Pulmonary artery endothelial cell (primary cell): ENCODE measurements around the gene AGPAT1. TPM values are rescaled to one million over a fixed set of nuclear protein-coding genes. Genes with fewer than 3 reads are reported as not detected.

Source experiments
- DNase-seq: peaks from one replicate; pipeline ENCODE4 v3.0.0-alpha.2; 2011; ENCODE audit warnings: low read depth, low spot score
- total RNA-seq: library from RNA; depleted of rRNA; stranded (reverse); fragments of >200 nt; gene quantifications from 2 replicates; pipeline ENCODE4 v1.2.3, GENCODE V29; 2014

The AGPAT1 gene
- total RNA-seq, 1 donor from 2014 or later: 8.3 TPM

GRCh38 chr6:32171234-32171633 is 4.7 kb downstream of the AGPAT1 start:
- no peak for DNase-seq

DNA sequence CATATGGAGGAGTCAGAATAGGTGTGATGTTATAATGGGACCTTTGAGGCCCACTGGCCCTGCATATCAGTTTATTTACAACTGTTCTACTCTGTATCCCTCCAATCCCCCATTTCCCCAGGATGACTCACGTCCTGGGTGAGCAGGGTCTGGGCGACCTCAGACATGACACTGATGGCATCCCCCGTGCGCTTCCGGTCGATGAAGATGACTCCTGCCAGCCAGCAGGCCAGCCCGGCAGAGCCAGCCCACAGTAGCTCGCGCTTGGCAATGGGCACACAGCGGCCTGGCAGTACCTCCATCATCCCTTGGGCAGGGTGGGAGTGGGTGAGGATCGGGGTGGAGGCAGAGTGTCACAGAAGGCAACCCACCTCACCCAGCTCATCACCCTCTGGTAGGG is 5.6 kb downstream of the AGPAT1 start:
- DNase-seq: no peak

GRCh38 chr6:32168807-32169591 is 6.9 kb downstream of the AGPAT1 start:
- no peak for DNase-seq

- no peak for DNase-seq
These were observed 7.5 kb downstream of the AGPAT1 start for GRCh38 chr6:32168350-32168749.

GRCh38 chr6:32167761-32168262 is 8.1 kb downstream of the AGPAT1 start:
- no peak for DNase-seq

DNA sequence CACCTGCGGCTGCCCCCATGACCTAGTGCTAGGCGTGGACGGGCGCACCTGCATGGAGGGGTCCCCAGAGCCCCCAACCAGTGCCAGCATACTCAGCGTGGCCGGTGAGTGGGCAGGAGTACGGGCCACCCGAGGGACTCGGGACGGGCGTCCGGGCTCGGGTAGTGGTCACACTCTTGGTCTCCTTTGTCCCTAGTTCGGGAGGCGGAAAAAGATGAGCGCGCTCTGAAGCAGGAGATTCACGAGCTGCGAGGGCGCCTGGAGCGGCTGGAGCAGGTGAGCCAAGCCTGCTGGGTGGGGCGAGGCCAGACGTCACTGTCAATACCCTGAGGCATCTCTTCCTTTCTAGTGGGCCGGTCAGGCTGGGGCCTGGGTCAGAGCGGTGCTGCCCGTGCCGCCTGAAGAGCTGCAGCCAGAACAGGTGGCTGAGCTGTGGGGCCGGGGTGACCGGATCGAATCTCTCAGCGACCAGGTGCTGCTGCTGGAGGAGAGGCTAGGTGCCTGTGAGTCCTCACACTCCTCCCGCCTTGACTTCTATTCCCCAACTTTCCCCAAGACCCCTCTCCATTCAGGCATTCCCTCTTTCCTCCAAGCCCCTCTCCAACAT is 8.6 kb downstream of the AGPAT1 start:
- DNase-seq: no peak

DNA sequence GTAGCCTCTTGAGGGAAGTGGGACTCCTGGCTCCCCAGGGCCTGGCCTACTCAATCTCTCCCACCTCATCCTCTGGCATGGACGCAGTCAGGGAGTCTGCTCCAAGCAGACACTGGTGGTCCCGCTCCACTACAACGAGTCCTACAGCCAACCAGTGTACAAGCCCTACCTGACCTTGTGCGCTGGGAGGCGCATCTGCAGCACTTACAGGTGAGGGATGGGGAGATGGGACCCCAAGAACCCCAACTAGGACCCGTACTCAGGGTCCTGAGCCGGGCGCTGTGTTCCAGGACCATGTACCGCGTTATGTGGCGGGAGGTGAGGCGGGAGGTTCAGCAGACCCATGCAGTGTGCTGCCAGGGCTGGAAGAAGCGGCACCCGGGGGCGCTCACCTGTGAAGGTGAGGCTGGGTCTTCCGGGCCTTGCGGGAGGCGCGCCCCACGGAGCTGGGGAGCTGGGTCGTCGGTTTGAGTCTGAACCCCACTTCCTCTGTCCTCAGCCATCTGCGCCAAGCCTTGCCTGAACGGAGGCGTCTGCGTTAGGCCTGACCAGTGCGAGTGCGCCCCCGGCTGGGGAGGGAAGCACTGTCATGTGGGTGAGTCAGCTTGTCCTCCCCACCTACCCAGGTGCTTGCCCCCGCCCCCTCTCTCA is 9.3 kb downstream of the AGPAT1 start:
- no peak for DNase-seq

DNA sequence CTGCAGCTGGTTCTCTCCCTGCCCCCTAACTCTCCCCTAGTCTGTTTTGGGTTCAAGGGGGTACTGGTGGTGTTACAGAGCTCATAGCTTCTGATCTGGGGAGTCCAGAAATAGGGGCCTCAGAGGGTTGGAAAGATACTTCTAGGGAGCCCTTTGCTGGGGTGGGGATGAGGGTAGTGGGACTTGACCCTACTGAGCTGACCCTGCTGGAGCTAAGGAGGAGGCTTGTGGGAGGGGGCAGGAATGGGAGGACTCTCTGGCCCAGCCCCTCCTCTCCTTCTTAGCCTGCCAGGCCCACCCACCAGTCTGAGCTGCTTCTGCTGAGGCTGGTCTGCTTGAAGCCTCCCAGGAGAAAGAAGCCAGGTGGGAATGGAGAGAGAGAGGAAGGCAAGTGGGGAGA is 11.6 kb downstream of the AGPAT1 start, which contains the start of gene EGFL8:
Gene EGFL8 (plus strand): TSS at position 301 of the 400 bp plus-strand sequence. CDS start 1,571 bp downstream, outside the sequence.
- no peak for DNase-seq

- no peak for DNase-seq
These were observed 12.2 kb downstream of the AGPAT1 start for GRCh38 chr6:32163559-32164258.

GRCh38 chr6:32158052-32158451 is 17.8 kb downstream of the AGPAT1 start:
- no peak for DNase-seq

DNA sequence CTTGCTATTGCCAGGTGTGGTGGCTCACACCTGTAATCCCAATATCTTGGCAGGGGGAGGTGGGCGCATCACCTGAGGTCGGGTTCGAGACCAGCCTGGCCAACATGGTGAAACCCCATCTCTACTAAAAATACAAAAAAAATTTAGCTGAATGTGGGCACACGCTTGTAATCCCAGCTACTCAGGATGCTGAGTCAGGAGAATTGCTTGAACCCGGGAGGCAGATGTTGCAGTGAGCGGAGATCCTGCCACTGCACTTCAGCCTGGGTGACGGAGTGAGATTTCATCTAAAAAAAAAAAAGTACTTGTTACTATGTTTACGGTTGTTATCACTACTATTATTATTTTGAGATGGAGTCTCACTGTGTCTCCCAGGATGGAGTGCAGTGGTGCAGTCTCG is 19.0 kb downstream of the AGPAT1 start:
- DNase-seq: no peak

DNA sequence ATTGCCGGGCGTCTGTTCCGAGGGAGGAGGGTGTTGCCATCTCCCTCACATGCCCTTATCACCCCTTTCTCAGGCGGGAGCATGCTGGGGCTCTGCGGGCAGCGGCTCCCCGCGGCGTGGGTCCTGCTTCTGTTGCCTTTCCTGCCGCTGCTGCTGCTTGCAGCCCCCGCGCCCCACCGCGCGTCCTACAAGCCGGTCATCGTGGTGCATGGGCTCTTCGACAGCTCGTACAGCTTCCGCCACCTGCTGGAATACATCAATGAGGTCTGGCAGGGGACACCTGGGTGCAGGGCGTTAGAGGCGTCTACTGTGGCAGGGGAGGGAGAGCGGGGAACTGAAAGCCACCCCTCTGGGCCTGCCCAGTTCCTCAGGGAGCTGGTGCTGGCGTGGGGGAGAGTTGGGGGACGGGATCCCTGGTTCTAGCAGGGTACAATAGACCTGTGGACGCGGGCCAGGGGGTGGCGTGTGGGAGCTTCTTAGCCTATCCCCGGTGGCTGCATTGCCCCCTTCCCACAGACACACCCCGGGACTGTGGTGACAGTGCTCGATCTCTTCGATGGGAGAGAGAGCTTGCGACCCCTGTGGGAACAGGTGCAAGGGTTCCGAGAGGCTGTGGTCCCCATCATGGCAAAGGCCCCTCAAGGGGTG is 21.2 kb downstream of the AGPAT1 start:
- DNase-seq: no peak

DNA sequence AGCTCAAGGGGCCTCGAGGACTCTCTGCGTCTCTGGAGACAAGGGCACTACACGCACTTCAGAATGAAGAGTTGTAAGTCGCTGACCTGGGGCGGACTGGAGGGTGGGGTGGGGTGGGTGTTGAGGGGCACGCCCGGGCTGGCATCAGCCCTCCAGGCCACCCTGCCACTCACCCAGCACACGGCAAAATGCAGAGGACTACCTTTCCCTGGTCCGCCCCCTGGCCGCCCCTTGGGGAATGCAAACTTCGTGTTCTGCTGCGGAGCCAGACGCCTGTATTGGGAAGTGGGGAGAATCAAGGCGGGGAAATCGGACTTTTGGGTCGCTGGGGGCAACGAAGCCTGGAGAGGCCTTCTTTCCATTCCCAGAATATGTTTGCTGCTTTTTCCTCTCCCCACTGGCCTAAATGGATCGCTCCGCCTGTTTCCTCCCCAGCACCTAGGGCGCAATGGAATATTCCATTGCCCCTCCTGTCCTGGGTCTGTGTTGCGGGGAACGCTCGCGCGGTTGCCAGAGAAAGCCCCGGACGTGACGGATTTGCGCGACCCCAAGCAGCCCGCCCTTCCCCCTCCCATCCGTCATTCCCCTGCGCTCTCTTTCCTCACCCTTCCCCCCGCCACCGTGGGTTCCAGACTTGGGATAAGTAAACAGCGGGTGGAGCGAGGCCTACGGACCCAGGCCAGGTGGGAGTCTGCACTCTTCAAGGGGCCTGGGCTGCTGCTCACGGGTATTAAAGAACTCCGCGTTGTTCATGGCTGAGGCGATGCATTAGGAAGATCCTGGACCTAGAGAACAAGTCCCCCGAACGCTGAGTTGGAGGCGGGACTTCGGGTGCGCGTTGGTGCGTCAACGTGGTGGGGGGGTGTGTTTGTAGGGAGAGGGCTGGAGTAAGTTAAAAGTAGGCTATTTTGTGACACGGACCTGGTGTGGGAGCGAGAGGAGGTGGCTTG is 22.0 kb downstream of the AGPAT1 start, which contains the start of gene PPT2:
Gene PPT2 (plus strand): TSS at position 578 of the 950 bp plus-strand sequence. CDS start 454 bp downstream, outside the sequence.
- DNase-seq: peak; percentile 78

GRCh38 chr6:32152769-32153563 is 22.9 kb downstream of the AGPAT1 start:
- DNase-seq: no peak

GRCh38 chr6:32151863-32152768 is 23.8 kb downstream of the AGPAT1 start, which contains the start of gene PRRT1:
Gene PRRT1, minus strand, starts transcription at chr6:32151939. Its CDS starts 112 bp downstream, at chr6:32151827.
- DNase-seq: no peak

- DNase-seq: no peak
These were observed 24.6 kb downstream of the AGPAT1 start for GRCh38 chr6:32151181-32151862.
